Erythroblast (primary cell): ENCODE results near the gene SMAD6.

Experiments used
- GATA1 ChIP-seq: IDR thresholded peaks from 2 replicates; pipeline ENCODE4 v1.6.1; 2011; ENCODE audit warnings: low read depth, mild to moderate bottlenecking, control low read depth, low read length, moderate library complexity
- POLR2A ChIP-seq: IDR thresholded peaks from 2 replicates; pipeline ENCODE4 v1.6.1; 2011; ENCODE audit warnings: mild to moderate bottlenecking, low read length

GRCh38 chr15:66823601-66824000 lies 121.6 kb downstream of the SMAD6 start:
- TF ChIP-seq POLR2A: no peak
- no peak for TF ChIP-seq GATA1
